Esophagus muscularis mucosa (tissue), 3 donors: Measurements from ENCODE around the gene GMDS.

Experiments
- POLR2A ChIP-seq: fragments of 450-650 bp; IDR thresholded peaks from one replicate; pipeline ENCODE4 v1.6.1; 2017; ENCODE audit warnings: antibody characterized with exemption, moderate library complexity, mild to moderate bottlenecking, low read depth
- TF ChIP-seq, protein P1 (sequence below), 3 experiments: fragments of 200-600 bp in 2 of 3; fragments of 450-650 bp in 1 of 3; sonication (generic) in 2 of 3; IDR thresholded peaks; one replicate each; pipeline ENCODE4 v1.5.1; 2017 to 2019; ENCODE audit warnings: antibody characterized with exemption in 3 of 3, mild to moderate bottlenecking in 2 of 3, moderate library complexity in 1 of 3

DNA sequence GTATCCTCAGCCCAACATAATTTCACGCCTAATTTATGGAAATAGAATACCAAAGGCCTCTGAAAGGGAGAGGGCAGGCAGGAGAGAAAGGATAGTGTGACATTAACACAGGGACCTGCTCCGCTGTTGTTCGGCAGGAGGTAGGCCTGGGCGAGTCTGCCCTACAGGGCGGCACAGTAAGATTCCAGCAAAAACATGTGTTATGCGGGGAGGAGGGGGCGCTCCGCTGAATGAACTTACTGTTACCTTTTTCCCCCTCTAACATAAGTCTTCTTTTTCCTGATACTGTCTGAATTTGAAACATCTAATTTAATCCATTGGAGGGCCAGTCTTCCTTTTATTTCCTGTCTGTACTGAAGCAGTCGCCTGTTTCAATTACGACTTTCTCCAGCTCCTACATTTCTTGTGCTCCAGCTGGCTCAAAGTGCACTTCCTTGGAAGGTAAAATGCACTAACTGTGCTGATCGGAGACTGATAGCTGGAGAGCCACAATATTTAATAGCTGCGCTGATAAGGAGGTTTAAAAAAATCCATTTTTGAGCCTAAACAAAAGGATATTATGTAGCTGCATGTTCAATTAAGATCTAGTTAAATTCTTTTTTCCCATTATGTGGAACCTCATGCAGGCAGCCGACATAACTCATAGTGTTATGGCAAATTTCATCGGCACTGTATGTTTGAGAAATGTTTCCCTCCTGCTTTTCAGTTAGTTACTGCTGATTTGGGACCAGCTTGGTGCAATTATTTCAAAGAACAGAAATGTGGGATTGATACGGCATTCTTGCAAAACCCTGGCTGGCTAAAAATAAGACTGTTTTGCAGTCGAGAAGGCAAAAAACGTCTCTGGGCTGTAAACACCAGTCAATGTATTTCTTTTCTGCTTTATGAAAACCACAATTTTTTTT is 442.7 kb downstream of the GMDS start:
- TF ChIP-seq, protein P1, sequence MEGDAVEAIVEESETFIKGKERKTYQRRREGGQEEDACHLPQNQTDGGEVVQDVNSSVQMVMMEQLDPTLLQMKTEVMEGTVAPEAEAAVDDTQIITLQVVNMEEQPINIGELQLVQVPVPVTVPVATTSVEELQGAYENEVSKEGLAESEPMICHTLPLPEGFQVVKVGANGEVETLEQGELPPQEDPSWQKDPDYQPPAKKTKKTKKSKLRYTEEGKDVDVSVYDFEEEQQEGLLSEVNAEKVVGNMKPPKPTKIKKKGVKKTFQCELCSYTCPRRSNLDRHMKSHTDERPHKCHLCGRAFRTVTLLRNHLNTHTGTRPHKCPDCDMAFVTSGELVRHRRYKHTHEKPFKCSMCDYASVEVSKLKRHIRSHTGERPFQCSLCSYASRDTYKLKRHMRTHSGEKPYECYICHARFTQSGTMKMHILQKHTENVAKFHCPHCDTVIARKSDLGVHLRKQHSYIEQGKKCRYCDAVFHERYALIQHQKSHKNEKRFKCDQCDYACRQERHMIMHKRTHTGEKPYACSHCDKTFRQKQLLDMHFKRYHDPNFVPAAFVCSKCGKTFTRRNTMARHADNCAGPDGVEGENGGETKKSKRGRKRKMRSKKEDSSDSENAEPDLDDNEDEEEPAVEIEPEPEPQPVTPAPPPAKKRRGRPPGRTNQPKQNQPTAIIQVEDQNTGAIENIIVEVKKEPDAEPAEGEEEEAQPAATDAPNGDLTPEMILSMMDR (IDR thresholded peaks at IDR 0.05) = no peak
- TF ChIP-seq POLR2A = no peak
